Measurements from ENCODE around the gene IL27RA.

IL27RA gene

DNA sequence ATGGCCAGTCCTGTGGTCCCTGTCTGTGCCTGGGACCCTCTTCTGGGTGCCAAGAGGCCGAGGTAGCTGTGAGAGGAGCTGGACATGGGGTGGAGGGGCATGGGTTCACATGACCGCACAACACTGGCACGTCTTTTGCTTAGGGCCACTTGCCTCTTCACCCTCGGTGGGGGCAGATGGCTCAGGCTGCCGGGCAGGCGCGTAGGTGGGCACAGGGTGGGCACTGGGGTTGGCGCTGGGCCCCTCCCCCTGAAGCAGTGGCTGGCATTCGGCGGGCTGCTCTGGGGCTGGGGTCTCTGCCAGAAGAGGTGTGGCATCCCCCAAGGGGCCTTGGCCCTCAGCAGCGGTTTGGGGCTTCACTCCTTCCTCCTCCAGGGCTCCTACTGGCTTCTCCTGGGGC lies 21.9 kb downstream of the IL27RA start:
- H3K4me1 ChIP-seq (ENCODE audit: control insufficient read depth, insufficient read depth, low read length): no peaks in the 10 kb centered on the region
- no peak overlapping the region for H3K4me3 ChIP-seq (ENCODE audit: low read depth, low read length)
- H3K27me3 ChIP-seq (ENCODE audit: control insufficient read depth, insufficient read depth, low read length): peaks cover 6% of the 10 kb centered on the region
- no peaks in the 10 kb centered on the region for H3K9me3 ChIP-seq (ENCODE audit: control insufficient read depth, insufficient read depth, low read length)
- H3K27ac ChIP-seq (ENCODE audit: low read depth, low read length): no peak overlapping the region
- peaks cover 4% of the 10 kb centered on the region; the same call in 1 of the 2 replicates for H3K36me3 ChIP-seq (ENCODE audit: control insufficient read depth, insufficient read depth, low read length)
- no peak overlapping the region for H3K9ac ChIP-seq (ENCODE audit: low read depth, low read length)

DNA sequence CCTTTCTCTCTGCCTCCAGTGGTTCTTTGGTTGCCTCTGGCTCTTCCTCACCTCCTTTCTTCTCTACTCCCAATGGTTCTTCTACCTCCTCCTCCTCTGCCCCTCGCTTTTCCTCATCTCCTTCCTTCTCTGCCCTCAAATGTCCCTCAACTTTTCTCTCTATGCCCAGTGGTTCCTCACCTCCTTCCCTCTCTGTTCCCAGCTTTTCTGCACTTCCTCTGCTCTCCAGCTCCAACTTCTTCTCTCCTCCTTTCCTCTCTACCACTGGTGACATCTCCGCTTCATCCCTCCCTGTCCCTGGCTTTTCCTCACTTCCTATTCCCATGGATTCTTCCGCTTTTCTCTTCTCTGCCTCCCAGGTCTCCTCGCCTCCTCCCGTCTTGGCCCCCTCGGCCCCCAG lies 22.5 kb downstream of the IL27RA start:
- no peaks in the 10 kb centered on the region for H3K4me1 ChIP-seq (ENCODE audit: control insufficient read depth, insufficient read depth, low read length)
- no peaks in the 10 kb centered on the region for H3K9me3 ChIP-seq (ENCODE audit: control insufficient read depth, insufficient read depth, low read length)
- no peak overlapping the region for H3K27ac ChIP-seq (ENCODE audit: low read depth, low read length)
- H3K36me3 ChIP-seq (ENCODE audit: control insufficient read depth, insufficient read depth, low read length): peaks cover 4% of the 10 kb centered on the region; the same call in 1 of the 2 replicates
- H3K9ac ChIP-seq (ENCODE audit: low read depth, low read length): no peak overlapping the region
- no peak overlapping the region for H3K4me3 ChIP-seq (ENCODE audit: low read depth, low read length)
- H3K27me3 ChIP-seq (ENCODE audit: control insufficient read depth, insufficient read depth, low read length): peaks cover 12% of the 10 kb centered on the region

DNA sequence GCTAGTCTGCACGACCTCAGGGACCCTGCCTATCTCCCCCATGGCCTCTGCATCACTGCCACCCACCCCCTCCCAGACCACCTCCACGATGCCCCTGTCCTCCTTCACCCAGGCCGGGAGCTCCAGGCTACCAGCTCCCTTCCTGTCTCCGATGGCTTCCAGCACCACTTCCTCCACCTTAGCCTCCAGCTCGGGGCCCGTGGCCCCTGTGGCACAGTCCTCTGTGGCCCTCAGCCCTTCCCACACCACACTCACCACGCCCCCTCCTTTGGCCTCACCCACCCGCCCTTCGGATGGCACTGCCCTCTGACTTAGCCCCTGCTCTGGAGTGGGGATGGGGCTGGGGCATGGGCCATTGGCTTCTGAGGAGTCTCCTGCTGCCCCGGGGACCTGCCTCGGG lies 23.2 kb downstream of the IL27RA start:
- no peaks in the 10 kb centered on the region for H3K4me1 ChIP-seq (ENCODE audit: control insufficient read depth, insufficient read depth, low read length)
- H3K9ac ChIP-seq (ENCODE audit: low read depth, low read length): no peak overlapping the region
- H3K36me3 ChIP-seq (ENCODE audit: control insufficient read depth, insufficient read depth, low read length): peaks cover 4% of the 10 kb centered on the region; the same call in 1 of the 2 replicates
- no peak overlapping the region for H3K27ac ChIP-seq (ENCODE audit: low read depth, low read length)
- no peak overlapping the region for H3K4me3 ChIP-seq (ENCODE audit: low read depth, low read length)
- peaks cover 18% of the 10 kb centered on the region for H3K27me3 ChIP-seq (ENCODE audit: control insufficient read depth, insufficient read depth, low read length)
- H3K9me3 ChIP-seq (ENCODE audit: control insufficient read depth, insufficient read depth, low read length): no peaks in the 10 kb centered on the region

DNA sequence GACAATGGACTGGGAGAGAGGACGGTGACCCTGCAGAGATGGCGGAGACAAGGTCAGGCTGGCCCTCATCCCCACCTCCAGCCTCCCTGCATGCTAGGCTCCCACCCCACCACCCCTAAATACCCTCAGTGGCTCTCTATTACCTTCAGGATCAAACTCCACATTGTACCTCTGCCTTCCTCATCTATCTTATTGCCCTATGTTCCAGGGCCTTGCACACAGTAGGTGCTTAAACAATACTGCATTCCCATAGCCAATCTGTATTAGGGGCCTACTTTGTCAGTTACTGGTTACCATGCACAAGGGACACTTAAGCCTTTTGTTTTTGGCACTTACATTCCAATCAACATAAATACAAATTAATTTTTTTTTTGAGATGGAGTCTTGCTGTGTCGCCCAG lies 23.8 kb downstream of the IL27RA start:
- Histone ChIP-seq H3K4me3 (ENCODE audit: low read depth, low read length) (no peak overlapping the region), H3K36me3 (ENCODE audit: control insufficient read depth, insufficient read depth, low read length) (peaks cover 4% of the 10 kb centered on the region; the same call in 1 of the 2 replicates), H3K4me1 (ENCODE audit: control insufficient read depth, insufficient read depth, low read length) (no peaks in the 10 kb centered on the region), H3K9me3 (ENCODE audit: control insufficient read depth, insufficient read depth, low read length) (no peaks in the 10 kb centered on the region), H3K9ac (ENCODE audit: low read depth, low read length) (no peak overlapping the region), H3K27me3 (ENCODE audit: control insufficient read depth, insufficient read depth, low read length) (peaks cover 22% of the 10 kb centered on the region), H3K27ac (ENCODE audit: low read depth, low read length) (no peak overlapping the region)

DNA sequence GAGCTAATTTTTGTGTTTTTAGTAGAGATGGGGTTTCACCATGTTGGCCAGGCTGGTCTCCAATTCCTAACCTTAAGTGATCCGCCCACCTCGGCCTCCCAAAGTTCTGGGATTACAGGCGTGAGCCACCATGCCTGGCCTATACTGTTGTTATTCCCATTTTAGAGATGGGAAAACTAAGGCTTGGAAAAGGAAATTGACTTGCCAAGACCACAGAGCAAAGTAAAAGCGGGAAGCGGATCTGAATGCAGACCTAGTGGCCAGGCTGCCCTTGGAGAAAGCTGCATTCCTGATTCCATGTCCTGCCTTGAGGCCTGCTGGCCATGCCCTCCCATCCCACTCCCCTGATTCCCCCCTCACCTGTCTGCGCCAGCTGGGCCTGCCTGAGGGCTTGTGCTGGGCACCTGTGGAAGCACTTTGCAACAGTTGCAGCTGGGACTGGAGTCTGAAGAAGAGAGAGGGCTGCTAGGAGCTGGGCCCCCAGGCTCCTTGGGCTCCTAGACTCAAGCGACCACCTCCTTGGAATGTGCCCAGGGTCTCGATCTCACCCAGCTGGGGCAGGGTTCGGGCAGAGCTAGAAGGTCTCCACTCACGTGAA lies 24.6 kb downstream of the IL27RA start:
- Histone ChIP-seq H3K4me3 (ENCODE audit: low read depth, low read length) (0 out of 2 replicates have a peak overlapping the region, but pooled peaks have one; percentile 64), H3K9me3 (ENCODE audit: control insufficient read depth, insufficient read depth, low read length) (no peaks in the 10 kb centered on the region), H3K9ac (ENCODE audit: low read depth, low read length) (no peak overlapping the region), H3K36me3 (ENCODE audit: control insufficient read depth, insufficient read depth, low read length) (0 out of 2 replicates have a peak, but pooled peaks cover 4% of the 10 kb centered on the region), H3K4me1 (ENCODE audit: control insufficient read depth, insufficient read depth, low read length) (no peaks in the 10 kb centered on the region), H3K27me3 (ENCODE audit: control insufficient read depth, insufficient read depth, low read length) (peaks cover 22% of the 10 kb centered on the region), H3K27ac (ENCODE audit: low read depth, low read length) (no peak overlapping the region)

DNA sequence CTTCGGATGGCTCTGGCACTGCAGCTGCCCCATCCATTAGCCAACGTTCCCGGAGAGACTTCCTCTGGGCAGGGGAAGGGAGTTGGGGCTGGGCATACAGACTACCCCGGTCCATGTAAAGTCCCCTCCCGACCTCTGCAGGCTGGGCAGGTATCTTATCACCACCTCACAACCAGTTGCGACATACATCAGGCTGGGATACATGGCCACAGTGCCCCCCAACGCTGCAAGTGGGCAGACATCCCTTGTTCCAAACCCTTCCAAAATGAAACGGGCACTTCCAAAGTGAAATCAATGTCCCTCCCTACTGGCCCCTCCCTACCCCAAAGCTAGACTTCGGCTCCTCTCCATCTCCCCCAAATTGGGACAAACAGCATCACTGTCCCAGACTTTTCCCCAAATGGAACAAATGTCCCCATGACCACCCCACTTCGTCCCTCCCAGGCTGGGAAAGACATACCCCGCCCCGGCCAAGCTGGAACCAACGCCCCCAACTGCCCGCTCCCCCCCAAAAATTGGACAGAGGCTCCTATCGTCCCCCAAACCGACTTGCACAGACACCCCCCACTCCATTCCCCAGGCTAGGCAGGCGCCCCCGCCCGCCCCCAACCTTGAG lies 25.3 kb downstream of the IL27RA start:
- H3K9ac ChIP-seq (ENCODE audit: low read depth, low read length): no peak overlapping the region

DNA sequence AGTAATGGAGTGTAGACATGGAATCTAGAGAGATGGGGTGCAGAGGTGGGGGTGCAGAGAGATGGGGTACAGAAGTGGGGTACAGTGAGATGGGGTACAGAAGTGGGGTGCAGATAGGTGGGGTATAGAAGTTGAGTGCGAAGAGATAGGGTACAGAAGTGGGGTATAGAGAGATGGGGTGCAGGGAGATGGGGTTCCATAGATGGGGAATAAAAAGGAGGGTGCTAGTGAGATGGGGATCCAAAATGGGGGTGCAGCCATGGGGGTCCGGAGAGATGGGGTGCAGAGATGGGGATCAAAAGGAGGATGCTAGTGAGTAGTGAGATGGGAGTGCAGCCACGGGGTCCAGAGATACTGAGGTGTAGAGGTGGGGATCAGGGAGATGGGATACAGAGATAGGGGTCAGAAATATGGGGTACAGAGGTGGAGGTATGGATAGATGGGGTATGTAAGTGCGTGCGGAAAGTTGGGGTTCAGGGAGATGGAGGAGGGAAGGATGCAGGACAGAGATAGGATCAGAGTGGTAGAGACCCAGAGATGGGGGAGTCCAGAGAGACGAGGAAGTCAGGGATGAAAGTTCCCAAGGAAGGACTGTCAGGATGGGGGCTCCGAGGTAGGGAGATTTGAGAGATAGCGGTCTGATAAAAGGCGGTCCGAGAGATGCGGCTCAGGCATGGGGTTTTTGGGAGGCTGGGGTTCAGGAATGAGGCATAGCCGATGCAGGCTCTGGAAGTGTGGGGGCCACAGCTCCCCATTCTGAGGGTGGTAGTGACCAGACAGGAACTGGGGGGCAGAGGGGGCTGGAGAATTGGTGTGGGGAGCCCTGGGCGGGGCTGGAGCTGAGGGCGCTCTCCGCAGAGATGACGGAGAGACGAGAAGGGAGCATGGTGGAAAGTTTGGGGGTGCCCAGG lies 26.9 kb downstream of the IL27RA start:
- Histone ChIP-seq H3K36me3 (ENCODE audit: control insufficient read depth, insufficient read depth, low read length) (no peaks in the 10 kb centered on the region), H3K4me3 (ENCODE audit: low read depth, low read length) (peak overlapping the region; percentile 68), H3K9me3 (ENCODE audit: control insufficient read depth, insufficient read depth, low read length) (no peaks in the 10 kb centered on the region), H3K27me3 (ENCODE audit: control insufficient read depth, insufficient read depth, low read length) (peaks cover 22% of the 10 kb centered on the region), H3K27ac (ENCODE audit: low read depth, low read length) (no peak overlapping the region), H3K9ac (ENCODE audit: low read depth, low read length) (no peak overlapping the region), H3K4me1 (ENCODE audit: control insufficient read depth, insufficient read depth, low read length) (no peaks in the 10 kb centered on the region)

More for the DNA sequence above, 25.3 kb downstream of the IL27RA start:
- no peaks in the 10 kb centered on the region for H3K4me1 ChIP-seq (ENCODE audit: control insufficient read depth, insufficient read depth, low read length)
- peaks cover 22% of the 10 kb centered on the region for H3K27me3 ChIP-seq (ENCODE audit: control insufficient read depth, insufficient read depth, low read length)
- 0 out of 2 replicates have a peak, but pooled peaks cover 4% of the 10 kb centered on the region for H3K36me3 ChIP-seq (ENCODE audit: control insufficient read depth, insufficient read depth, low read length)
- H3K27ac ChIP-seq (ENCODE audit: low read depth, low read length): no peak overlapping the region
- no peaks in the 10 kb centered on the region for H3K9me3 ChIP-seq (ENCODE audit: control insufficient read depth, insufficient read depth, low read length)
- H3K4me3 ChIP-seq (ENCODE audit: low read depth, low read length): peak overlapping the region; percentile 64

DNA sequence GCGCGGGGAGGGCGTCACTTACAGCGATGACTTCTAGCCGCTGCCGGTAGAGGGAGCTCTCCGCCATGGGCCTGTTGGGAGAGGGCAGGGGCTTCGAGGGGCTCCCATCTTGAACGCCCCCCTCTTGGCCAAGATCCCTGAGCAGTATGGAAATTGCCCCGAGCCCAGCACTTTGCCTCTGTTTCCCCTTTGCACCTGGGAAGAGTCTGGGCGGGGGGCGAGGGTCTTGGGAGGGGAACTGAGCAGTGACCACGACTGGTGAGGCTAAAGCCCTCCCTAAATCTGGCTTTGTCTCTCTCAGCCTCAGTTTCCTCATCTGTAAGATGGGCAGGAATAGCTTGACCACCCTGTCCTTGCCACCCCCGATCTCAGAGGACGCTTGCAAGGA lies 27.5 kb downstream of the IL27RA start:
- Histone ChIP-seq H3K9ac (ENCODE audit: low read depth, low read length) (no peak overlapping the region), H3K4me3 (ENCODE audit: low read depth, low read length) (no peak overlapping the region), H3K4me1 (ENCODE audit: control insufficient read depth, insufficient read depth, low read length) (no peaks in the 10 kb centered on the region)

DNA sequence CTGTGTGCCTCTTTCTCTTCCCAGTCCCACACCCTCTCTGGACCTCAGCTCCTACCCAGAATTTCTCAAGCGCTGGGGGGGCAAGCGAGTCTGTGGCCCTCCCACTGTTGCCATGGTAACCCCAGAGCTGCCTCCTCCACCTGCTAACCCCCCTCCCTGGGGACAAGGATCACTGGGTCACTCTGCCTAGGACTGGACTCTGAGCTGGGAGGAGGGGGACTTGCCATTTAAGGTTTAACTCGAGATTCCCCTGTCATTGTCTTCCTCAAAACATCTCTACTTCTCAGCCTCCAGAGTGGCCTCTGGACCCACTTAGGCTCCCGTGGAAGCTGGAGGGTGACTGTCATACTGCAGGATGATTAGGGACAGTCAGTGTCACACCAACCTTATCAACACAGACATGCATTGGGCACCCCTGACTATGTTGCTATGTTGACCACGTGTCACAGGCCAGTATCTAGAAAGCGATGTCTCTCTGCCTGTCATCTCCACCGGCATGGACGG lies 28.1 kb downstream of the IL27RA start:
- H3K4me1 ChIP-seq (ENCODE audit: control insufficient read depth, insufficient read depth, low read length): no peaks in the 10 kb centered on the region
- H3K9me3 ChIP-seq (ENCODE audit: control insufficient read depth, insufficient read depth, low read length): no peaks in the 10 kb centered on the region
- H3K27ac ChIP-seq (ENCODE audit: low read depth, low read length): no peak overlapping the region
- no peak overlapping the region for H3K4me3 ChIP-seq (ENCODE audit: low read depth, low read length)
- H3K27me3 ChIP-seq (ENCODE audit: control insufficient read depth, insufficient read depth, low read length): peaks cover 22% of the 10 kb centered on the region
- no peaks in the 10 kb centered on the region for H3K36me3 ChIP-seq (ENCODE audit: control insufficient read depth, insufficient read depth, low read length)
- H3K9ac ChIP-seq (ENCODE audit: low read depth, low read length): no peak overlapping the region

More for the DNA sequence above, 27.5 kb downstream of the IL27RA start:
- Histone ChIP-seq H3K27ac (ENCODE audit: low read depth, low read length) (no peak overlapping the region), H3K36me3 (ENCODE audit: control insufficient read depth, insufficient read depth, low read length) (no peaks in the 10 kb centered on the region), H3K9me3 (ENCODE audit: control insufficient read depth, insufficient read depth, low read length) (no peaks in the 10 kb centered on the region), H3K27me3 (ENCODE audit: control insufficient read depth, insufficient read depth, low read length) (peaks cover 22% of the 10 kb centered on the region)

DNA sequence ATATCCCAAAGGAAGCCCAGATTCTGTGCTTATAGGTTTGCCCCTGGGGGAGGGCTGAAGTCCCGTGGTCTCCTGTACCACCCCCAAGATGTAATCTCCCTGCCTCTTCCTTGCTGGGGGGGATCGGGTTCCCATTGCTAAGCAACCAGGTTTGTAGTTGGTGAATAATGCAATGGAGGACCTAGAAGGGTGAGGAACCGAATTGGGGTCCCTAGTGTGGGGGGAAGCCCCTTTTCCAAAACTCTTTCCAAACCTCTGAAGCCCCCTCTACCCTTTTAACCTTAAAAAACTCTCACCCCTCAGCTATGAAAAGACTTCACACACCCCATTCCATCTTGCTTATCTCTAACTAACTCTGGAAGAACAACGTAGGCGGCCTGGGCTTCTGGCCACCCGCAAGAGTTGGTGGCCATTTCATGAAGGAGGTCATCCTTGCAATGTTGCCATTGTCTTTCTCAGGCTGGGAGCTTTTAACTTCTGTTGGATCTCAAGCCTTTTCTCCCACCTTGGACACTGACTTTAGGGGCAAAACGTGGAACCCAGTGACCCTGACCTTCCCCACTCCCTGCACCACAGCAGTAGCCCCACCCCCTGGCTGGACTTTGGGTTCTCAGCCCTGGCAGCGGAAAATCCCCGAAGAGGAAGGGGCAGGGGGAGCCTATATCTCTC lies 29.7 kb downstream of the IL27RA start:
- H3K9ac ChIP-seq (ENCODE audit: low read depth, low read length): no peak overlapping the region
- no peaks in the 10 kb centered on the region for H3K9me3 ChIP-seq (ENCODE audit: control insufficient read depth, insufficient read depth, low read length)
- H3K36me3 ChIP-seq (ENCODE audit: control insufficient read depth, insufficient read depth, low read length): no peaks in the 10 kb centered on the region
- peaks cover 22% of the 10 kb centered on the region for H3K27me3 ChIP-seq (ENCODE audit: control insufficient read depth, insufficient read depth, low read length)
- no peak overlapping the region for H3K27ac ChIP-seq (ENCODE audit: low read depth, low read length)
- H3K4me1 ChIP-seq (ENCODE audit: control insufficient read depth, insufficient read depth, low read length): no peaks in the 10 kb centered on the region
- no peak overlapping the region for H3K4me3 ChIP-seq (ENCODE audit: low read depth, low read length)

All from HUES48 (cell line).